ENCODE data around the gene TMEM53.

- no peak for TF ChIP-seq POLR2A (IDR thresholded peaks at IDR 0.05)
- TF ChIP-seq CTCF (IDR thresholded peaks at IDR 0.05), result no peak
These were observed 5.2 kb upstream of the TMEM53 start for GRCh38 chr1:44679468-44679867.
